UCSD-AML1 (cell line): Measurements from ENCODE around the gene LENG8.
A peak's percentile ranks its signal among the peaks of the same experiment; 100 is the strongest.
"Not testable (repeated sequence)": the region's sequence is repeated elsewhere in the genome, so short reads cannot be mapped to it uniquely, and the experiment has no call there.

Source experiments
- DNase-seq: peaks from one replicate; lab custom pipeline; 2025; ENCODE audit not compliant: unreplicated experiment; lab: John Stamatoyannopoulos, UW

Gene LENG8

DNA sequence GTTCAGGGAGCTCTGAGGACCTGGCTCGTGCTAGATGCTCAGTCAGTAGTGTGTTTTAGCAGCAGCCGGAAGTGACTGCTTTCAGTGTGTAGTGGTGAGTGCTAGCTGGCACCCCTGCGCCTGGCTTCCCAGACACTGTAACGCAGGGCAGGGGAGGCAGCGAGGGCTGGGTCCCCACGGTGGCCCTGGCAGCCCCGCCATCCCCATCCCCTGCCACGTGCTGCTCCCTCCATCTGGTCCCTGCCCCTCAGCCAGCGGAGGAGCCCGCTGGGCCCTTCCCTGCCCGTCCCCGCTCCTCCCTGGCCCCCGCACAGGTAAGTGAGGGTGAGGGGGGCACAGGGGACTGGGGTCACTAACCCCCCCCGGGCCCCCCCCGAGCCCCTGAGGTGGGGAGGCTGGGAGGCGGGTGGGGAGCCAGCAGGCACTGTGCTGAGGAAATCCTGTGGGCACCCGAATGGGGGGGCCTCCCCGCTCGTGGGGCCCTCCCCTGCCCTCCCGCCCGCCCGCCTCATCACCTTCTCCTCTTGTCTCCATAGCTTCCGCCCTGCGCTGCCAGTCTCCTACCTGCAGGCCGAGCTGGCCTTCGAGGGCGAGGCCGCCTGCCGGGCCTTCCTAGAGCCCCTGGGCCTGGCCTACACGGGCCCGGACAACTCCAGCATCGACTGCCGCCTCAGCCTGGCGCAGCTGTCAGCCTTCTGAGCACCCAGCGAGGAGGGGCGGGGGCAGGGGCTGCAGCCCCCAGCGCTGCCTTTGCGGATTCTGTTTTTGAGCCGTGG lies 11.4 kb downstream of the LENG8 start:
- DNase-seq: no peak

DNA sequence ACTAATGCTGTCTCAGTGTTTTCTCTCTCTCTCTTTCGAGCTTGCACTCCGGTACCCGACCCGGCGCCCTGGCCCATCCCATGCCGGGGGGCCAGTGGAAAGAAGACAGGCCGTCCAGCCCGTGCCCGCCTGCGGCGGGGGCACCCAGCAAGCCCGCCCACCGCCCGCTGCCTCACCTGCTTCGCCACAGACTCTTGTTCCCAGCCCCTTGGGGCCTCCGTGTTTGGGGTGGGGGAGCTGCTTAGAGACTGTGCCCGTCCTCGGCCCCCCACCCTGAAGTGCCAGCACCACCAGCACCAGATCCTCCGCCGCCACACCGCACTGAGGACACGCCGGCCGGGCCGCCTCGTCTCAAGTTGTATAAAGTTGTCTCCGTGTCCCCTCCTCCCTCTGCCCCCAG lies 12.2 kb downstream of the LENG8 start:
- DNase-seq: no peak

DNA sequence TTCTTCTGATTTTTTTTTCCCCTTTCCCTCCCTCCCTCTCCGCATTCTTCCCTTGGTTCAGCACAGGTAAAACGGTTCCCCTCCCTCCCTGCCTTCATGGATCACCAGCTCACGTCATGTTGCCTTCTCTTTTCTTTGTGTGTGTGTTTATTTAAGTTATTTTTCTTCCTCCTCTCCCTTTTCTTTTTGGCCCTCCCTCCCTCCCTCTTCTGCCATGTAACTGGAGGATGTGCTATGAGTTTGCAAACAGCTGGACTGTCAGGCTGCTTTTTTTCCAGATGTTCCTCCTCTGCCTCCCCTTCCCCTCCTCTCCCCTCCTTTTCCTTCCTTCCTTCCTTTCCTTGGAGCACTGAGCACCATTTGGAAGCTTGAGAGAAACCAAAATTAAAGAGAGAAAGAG lies 12.6 kb downstream of the LENG8 start:
- no peak for DNase-seq

GRCh38 chr19:54462047-54462654 lies 13.2 kb downstream of the LENG8 start:
- DNase-seq: no peak

DNA sequence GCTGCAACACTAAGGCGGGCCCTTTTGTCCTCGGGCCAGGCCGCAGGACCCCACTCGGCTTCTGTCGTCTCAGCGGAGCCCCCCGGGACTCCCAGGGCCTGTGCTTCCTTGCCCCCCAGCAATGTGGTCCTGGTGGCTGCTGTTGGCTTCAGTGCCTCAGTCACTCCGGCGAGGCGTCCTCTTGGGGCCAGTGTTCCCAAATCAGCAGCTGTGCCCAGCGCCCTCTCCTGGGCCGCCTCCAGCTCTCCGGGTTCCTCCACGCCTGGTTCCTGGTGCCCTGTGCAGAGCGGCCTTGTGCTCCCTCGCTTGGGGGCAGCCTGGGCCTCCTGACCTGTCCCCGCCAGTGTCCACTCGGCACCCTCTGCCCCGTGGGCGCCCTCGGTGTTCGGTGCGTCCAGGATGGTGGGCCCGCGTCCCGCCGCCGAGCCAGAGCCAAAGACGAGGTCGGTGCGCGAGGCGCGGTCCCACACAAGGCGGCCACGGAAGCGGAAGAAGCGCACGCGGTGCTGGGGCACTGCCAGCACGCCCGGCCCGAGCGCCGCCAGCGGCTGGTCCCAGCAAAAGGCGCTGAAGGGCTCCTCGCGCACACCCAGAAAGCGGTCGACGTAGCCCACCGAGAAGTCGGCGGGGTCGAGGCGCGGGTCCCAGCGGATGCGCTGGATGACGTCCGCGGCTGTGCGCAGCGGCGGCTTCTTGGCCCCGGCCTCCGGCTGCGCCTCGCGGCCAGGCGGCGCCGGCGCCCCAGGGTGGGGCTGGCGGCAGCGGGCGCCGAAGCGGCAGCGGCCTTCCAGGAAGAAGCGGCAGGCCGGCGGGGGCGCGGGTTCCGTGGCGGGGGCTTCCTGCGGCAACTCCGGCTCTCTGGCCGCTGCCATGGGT lies 13.9 kb downstream of the LENG8 start:
- DNase-seq: peak; percentile 73

GRCh38 chr19:54463531-54464043 lies 14.6 kb downstream of the LENG8 start, which contains the start of gene LENG9:
LENG9 (minus strand) TSS chr19:54463778; CDS start chr19:54463526, 252 bp downstream.
- DNase-seq: peak; percentile 89

DNA sequence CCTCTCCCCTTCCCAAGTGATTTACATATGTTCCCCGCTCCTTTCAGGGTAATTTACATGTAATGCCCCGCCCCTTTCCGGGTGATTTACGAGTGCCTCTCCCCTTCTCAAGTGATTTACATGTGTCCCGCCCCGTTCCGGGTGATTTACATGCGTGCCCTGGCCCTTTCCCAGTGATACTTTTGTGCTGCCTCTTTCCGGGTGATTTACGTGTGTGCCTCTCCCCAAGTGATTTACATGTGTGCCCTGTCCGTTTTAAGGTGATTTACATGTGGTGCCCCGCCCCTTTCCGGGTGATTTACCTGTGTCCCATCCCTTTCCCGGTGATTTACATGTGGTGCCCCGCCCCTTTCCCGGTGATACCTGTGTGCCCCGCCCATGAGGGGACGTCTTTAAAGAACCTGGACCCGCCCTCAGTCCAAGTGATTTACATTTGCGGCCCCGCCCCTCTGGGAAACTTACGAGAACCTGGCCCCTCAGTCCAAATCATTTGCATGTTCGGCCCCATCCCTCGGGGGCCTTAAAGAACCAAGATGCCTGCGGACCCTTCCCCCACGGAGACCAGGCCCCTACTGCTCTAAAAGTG lies 15.1 kb downstream of the LENG8 start:
- peak; percentile 87 for DNase-seq

GRCh38 chr19:54464630-54465425 lies 15.8 kb downstream of the LENG8 start:
- DNase-seq: peak; percentile 92

DNA sequence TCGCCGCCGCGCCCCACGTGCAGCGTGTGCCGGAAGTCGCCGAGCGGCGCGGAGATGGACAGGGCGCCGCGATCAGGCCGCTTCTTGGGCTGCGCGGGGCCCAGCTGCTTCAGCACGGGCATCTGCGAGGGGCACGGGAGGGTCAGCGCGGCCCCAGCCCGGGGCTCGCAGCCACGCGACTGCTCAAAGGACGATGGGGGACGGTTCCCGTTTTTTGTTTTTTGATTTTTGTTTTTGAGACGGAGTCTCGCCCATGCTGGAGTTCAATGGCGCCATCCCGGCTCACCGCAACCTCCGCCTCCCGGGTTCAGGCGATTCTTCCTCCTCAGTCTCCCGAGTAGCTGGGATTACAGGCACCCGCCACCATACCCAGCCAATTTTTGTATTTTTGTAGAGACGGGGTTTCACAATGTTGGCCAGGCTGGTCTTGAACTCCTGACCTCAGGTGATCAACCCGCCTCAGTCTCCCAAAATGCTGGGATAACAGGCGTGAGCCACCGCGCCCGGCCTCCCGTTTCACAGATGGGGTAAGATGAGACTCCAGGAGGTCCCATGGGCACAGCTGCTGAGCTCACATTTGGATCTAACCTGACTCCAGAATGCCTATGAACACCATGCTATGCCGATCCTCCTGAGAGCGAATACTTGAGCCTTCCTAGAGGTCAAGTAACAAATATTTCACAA lies 16.6 kb downstream of the LENG8 start:
- no peak for DNase-seq

- DNase-seq: not testable (repeated sequence)
Observed at GRCh38 chr19:54466110-54466480, 17.1 kb downstream of the LENG8 start.

DNA sequence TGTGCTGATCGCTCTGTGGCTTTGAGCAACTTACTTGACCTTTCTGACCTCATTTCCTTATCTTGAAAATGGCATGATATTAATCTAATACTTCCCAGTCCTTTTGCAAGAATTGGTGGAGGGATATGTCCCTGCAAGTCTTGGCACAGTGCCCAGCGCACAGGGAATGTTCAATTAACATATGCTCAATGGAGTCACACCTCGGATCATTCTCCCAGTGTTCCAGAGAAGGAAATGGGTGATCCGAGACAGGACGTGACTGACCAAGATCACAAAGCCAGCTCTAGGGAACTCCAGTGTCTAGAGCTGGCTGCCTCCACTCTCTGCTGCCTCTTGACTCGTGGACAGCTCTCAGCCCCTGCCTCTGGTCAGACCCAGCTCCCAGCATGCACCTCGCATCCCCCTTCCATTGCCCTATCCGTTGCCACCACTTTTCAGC lies 20.5 kb downstream of the LENG8 start:
- DNase-seq: no peak

- DNase-seq: no peak
Observed at GRCh38 chr19:54470276-54470887, 21.4 kb downstream of the LENG8 start.

DNA sequence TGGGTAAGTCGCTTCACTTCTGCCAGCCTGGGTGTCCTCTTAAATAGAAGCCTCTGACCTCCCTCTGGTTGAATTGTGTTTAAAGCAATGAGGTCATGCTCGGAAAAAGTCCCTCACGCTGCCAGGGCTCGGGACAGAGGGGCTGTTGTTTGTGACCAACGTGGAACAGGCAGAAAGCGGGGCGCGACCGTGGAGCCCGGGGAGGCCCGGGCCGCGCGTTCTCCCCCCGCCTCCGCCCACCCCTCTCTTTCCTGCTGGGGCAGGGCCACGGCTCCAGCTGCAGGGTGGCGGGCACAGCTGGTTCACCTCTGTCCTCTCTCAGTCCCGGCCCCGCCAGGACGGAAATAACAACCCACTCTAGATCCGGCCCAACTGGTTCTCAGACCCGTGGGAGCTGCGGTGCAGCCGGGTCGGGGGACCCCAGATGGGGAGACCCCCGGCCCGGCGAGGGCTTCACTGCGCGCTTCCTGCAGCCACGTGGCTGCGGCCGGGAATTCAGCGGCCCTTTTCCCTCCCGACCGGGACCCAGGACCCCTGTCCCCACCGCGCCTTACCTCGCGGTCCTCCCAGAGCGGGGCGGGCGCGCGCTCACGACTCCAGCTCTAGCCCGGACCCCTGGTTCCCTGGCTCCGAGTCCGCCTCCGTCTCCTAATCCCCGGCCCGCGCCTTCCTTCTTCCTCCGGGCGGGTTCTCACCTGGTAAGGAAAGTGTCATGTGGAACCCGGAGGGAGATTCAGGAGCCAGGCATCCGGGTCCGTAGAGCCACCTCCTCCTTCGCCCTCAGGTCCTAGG lies 22.2 kb downstream of the LENG8 start:
- DNase-seq: no peak

- DNase-seq: no peak
Observed at GRCh38 chr19:54473071-54473891, 24.3 kb downstream of the LENG8 start, which contains the start of gene CDC42EP5. CDC42EP5 (minus strand) TSS chr19:54473296; CDS start chr19:54465547, 7,749 bp downstream.

DNA sequence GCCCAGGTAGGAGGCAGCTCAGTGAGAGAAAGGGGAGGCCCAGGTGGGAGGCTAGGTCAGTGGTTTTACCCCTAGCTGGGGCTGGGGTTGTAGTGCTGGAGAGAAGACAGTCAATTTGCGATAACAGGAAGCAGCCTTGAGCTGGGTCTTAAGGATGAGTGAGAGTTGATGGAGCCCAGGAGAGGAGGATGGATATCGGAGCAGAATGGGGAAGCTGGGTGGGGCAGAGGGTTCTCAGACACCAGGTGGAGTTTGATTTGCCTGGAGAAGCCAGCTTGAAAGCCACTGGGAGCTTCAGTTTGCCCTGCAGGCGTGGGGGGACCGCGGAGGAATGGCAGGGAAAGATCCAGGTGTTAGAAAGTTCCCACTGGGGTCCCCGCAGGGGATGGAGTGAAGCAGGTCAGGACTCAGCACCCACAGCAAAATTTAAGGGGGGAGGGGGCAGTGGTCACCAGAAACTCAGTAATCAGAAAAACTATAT lies 24.9 kb downstream of the LENG8 start:
- no peak for DNase-seq

DNA sequence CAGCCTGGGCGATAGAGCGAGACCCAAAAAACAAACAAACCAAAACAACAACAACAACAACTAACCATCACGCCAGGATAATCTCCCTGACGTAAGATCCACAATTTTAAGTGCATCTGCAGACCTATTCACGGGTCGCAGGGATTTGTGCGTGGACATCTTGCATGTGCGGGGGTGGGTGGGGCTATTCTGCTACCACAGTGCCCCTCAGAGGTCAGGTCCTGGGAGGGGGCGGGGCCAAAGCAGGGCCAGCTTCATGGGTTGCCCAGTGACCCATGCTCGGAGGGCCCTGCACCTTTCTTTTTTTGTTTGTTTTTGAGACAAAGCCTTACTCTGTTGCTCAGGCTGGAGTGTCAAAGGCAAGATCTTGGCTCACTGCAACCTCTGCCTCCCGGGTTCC lies 26.7 kb downstream of the LENG8 start:
- DNase-seq: no peak

DNA sequence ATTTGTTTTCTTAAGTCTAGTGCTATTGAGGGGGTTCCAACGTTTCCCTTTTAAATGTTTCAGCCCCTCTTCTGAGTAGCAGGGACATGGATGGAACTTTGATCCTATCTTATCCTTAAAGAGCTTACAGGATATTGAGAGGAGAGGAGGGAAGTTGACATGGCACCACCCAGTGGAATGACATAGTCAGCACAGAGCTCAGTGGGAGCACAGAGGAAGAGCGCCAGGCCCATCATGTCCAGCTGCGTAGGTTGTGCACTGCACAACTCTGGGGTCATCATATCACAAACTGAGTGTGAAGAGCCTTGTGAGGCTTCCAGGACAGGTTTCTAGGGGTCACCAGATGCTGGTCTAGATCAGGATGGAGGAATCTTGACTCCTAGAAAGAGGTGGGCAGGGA lies 28.7 kb downstream of the LENG8 start:
- DNase-seq: no peak
